PFSK-1 (cell line): ENCODE data around the gene MGAT5.

Source experiments
- POLR2AphosphoS5 ChIP-seq: IDR thresholded peaks from 2 replicates; pipeline ENCODE4 v1.6.1; 2012; ENCODE audit warnings: low read depth, mild to moderate bottlenecking, control low read depth, low read length, moderate library complexity
- SIN3A ChIP-seq: IDR thresholded peaks from 2 replicates; pipeline ENCODE4 v1.6.1; 2012; ENCODE audit warnings: mild to moderate bottlenecking, low read length, moderate library complexity, borderline replicate concordance; ENCODE audit not compliant: insufficient read depth
- TF ChIP-seq, protein P1 (sequence below), 2 experiments: IDR thresholded peaks; 2 replicates each; pipeline versions ENCODE4 v1.6.1 to v1.8.0; 2011 to 2012; ENCODE audit warnings: low read depth in 2 of 2, low read length in 2 of 2, control low read depth in 1 of 2, inconsistent platforms in 1 of 2, mild to moderate bottlenecking in 1 of 2, moderate library complexity in 1 of 2; ENCODE audit not compliant: insufficient read depth in 1 of 2

DNA sequence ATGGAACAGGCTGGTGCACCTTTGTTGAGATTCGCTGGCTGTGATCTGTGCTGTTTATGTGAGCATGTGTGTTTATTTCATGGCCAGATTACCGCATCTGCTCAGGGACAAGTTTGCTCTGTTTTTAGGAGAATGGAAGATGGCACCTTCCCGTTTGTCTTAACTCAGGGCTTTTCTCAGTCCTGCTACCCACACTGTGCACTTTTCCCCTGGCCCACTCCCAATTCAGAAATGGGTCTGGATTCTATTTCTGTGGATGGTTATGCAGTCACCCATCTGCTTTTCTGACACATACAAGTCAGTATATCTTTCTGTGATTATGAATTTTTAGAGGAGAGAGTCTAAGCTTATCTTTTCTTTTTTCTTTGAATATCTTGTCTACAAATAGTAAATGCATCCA, 15.4 kb downstream of the MGAT5 start:
- TF ChIP-seq SIN3A (no peak), POLR2AphosphoS5 (no peak)
- TF ChIP-seq, protein P1, sequence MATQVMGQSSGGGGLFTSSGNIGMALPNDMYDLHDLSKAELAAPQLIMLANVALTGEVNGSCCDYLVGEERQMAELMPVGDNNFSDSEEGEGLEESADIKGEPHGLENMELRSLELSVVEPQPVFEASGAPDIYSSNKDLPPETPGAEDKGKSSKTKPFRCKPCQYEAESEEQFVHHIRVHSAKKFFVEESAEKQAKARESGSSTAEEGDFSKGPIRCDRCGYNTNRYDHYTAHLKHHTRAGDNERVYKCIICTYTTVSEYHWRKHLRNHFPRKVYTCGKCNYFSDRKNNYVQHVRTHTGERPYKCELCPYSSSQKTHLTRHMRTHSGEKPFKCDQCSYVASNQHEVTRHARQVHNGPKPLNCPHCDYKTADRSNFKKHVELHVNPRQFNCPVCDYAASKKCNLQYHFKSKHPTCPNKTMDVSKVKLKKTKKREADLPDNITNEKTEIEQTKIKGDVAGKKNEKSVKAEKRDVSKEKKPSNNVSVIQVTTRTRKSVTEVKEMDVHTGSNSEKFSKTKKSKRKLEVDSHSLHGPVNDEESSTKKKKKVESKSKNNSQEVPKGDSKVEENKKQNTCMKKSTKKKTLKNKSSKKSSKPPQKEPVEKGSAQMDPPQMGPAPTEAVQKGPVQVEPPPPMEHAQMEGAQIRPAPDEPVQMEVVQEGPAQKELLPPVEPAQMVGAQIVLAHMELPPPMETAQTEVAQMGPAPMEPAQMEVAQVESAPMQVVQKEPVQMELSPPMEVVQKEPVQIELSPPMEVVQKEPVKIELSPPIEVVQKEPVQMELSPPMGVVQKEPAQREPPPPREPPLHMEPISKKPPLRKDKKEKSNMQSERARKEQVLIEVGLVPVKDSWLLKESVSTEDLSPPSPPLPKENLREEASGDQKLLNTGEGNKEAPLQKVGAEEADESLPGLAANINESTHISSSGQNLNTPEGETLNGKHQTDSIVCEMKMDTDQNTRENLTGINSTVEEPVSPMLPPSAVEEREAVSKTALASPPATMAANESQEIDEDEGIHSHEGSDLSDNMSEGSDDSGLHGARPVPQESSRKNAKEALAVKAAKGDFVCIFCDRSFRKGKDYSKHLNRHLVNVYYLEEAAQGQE (IDR thresholded peaks at IDR 0.05; ENCODE audit: insufficient read depth in 1 of 2, low read depth in 2 of 2, low read length in 2 of 2): no peak
